NB4 (cell line): Measurements from ENCODE around the gene MYL12B.

Experiments
- CTCF ChIP-seq: IDR thresholded peaks from one replicate; pipeline ENCODE4 v1.5.1; 2012; ENCODE audit warnings: low read depth, low read length
- MAX ChIP-seq: IDR thresholded peaks from 2 replicates; pipeline ENCODE4 v1.6.1; 2011; ENCODE audit warnings: low read depth, low read length
- POLR2A ChIP-seq: IDR thresholded peaks from 2 replicates; pipeline ENCODE4 v1.6.1; 2011; ENCODE audit warnings: mild to moderate bottlenecking; ENCODE audit not compliant: insufficient read length; ENCODE audit errors: extremely low read depth

- no peak for TF ChIP-seq CTCF
- TF ChIP-seq MAX = no peak
- no peak for TF ChIP-seq POLR2A
Observed at GRCh38 chr18:3248062-3248657, 13.8 kb upstream of the MYL12B start.
